Measurements from ENCODE around the gene IWS1. TPM values are rescaled to one million over a fixed set of nuclear protein-coding genes. Genes with fewer than 3 reads are reported as not detected.
A peak's percentile ranks its signal among the peaks of the same experiment; 100 is the strongest.
"Not testable (repeated sequence)": the region's sequence is repeated elsewhere in the genome, so short reads cannot be mapped to it uniquely, and the experiment has no call there.

IWS1 gene
- total and polyA plus RNA-seq, 12 donors, result 37.4 to 64.8 (median 46.4) TPM

GRCh38 chr2:127527001-127527804, 914 bp upstream of the IWS1 start:
- intact Hi-C loops (cut with DNase I), result loop anchor here in 5 of 10 donors (2.0 to 10.0 kb wide), 5 partner anchors 40 to 178 kb away; partner anchors contain the start of genes SFT2D3 (in 5 of the 5) and GPR17 (in 1 of the 5)
- peak overlapping the region; percentile 13 to 96 (median 87) for H3K4me3 ChIP-seq
- H3K36me3 ChIP-seq, result peaks cover 0 to 19% (median 7%) of the 10 kb centered on the region in 9 donors
- no peaks in the 10 kb centered on the region for H3K27me3 ChIP-seq
- H3K9me3 ChIP-seq, result peaks cover 0 to 8% (median 0%) of the 10 kb centered on the region in 11 donors
- DNase-seq (no peak), ATAC-seq (peak in 2 of 8 donors; percentile 9 to 28)
- H3K27ac ChIP-seq, result peak overlapping the region; percentile 41 to 98 (median 94)
- 22 to 23% methylated on average over 13 of the region's 13 CpGs for WGBS, 2 donors
- TF ChIP-seq, protein P1, sequence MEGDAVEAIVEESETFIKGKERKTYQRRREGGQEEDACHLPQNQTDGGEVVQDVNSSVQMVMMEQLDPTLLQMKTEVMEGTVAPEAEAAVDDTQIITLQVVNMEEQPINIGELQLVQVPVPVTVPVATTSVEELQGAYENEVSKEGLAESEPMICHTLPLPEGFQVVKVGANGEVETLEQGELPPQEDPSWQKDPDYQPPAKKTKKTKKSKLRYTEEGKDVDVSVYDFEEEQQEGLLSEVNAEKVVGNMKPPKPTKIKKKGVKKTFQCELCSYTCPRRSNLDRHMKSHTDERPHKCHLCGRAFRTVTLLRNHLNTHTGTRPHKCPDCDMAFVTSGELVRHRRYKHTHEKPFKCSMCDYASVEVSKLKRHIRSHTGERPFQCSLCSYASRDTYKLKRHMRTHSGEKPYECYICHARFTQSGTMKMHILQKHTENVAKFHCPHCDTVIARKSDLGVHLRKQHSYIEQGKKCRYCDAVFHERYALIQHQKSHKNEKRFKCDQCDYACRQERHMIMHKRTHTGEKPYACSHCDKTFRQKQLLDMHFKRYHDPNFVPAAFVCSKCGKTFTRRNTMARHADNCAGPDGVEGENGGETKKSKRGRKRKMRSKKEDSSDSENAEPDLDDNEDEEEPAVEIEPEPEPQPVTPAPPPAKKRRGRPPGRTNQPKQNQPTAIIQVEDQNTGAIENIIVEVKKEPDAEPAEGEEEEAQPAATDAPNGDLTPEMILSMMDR (IDR thresholded peaks at IDR 0.05), result no peak
- H3K4me1 ChIP-seq, result peaks cover 0 to 33% (median 23%) of the 10 kb centered on the region in 9 donors

GRCh38 chr2:127525691-127526131, 578 bp downstream of the IWS1 start:
- DNase-seq (no peak), ATAC-seq (peak in 4 of 8 donors; percentile 4 to 14 (median 12))
- peak overlapping the region; percentile 65 to 100 (median 89) for H3K4me3 ChIP-seq
- H3K9me3 ChIP-seq, result peaks cover 0 to 8% (median 0%) of the 10 kb centered on the region in 11 donors
- peaks cover 0 to 33% (median 23%) of the 10 kb centered on the region in 9 donors for H3K4me1 ChIP-seq
- TF ChIP-seq, protein P1 (IDR thresholded peaks at IDR 0.05), result no peak
- intact Hi-C loops (cut with DNase I), result loop anchor here in 5 of 10 donors (2.0 to 10.0 kb wide), 5 partner anchors 42 to 179 kb away; partner anchors contain the start of genes SFT2D3 (in 5 of the 5) and GPR17 (in 1 of the 5)
- H3K27me3 ChIP-seq, result no peaks in the 10 kb centered on the region
- H3K36me3 ChIP-seq, result peaks cover 0 to 34% (median 11%) of the 10 kb centered on the region in 9 donors
- WGBS, 2 donors, result 0 to 1% methylated on average over 19 of the region's 19 CpGs
- peak overlapping the region; percentile 41 to 98 (median 94) for H3K27ac ChIP-seq

DNA sequence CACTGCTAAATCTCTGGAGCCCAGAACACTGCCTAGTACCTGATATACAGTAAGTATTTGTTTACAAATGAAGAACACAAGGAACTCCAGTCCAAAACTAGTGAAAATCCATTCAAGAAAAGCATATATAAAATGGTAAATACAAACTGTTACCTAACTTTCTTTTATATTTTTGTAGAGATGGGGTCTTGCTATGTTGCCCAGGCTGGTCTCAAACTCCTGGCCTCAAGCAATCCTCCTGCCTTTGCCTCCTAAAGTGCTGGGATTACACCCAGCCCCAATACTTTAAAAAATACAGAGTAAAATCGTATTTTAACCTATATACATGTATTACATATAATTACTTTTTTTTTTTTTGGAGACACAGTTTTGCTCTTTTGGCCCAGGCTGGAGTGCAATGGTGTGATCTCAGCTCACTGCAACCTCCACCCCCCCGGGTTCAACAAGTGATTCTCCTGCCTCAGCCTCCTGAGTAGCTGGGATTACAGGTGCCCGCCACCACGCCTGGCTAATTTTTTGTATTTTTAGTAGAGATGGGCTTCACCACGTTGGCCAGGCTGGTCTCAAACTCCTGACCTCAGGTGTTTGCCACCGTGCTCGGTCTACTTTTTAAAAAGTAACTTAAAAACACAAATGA, 2.0 kb downstream of the IWS1 start:
- not testable (repeated sequence) for H3K27ac ChIP-seq, ATAC-seq, H3K4me3 ChIP-seq, DNase-seq, H3K9me3 ChIP-seq, H3K27me3 ChIP-seq
- WGBS, 2 donors, result 94 to 96% methylated on average over 7 of the region's 7 CpGs
- Histone ChIP-seq H3K4me1 (peaks cover 0 to 33% (median 23%) of the 10 kb centered on the region in 9 donors), H3K36me3 (peaks cover 0 to 48% (median 11%) of the 10 kb centered on the region in 9 donors)
- intact Hi-C loops (cut with DNase I), result loop anchor here in 3 of 10 donors (10.0 kb wide), 2 partner anchors 120 to 180 kb away; partner anchors contain the start of genes SFT2D3 (in 2 of the 3) and GPR17 (in 1 of the 3)

DNA sequence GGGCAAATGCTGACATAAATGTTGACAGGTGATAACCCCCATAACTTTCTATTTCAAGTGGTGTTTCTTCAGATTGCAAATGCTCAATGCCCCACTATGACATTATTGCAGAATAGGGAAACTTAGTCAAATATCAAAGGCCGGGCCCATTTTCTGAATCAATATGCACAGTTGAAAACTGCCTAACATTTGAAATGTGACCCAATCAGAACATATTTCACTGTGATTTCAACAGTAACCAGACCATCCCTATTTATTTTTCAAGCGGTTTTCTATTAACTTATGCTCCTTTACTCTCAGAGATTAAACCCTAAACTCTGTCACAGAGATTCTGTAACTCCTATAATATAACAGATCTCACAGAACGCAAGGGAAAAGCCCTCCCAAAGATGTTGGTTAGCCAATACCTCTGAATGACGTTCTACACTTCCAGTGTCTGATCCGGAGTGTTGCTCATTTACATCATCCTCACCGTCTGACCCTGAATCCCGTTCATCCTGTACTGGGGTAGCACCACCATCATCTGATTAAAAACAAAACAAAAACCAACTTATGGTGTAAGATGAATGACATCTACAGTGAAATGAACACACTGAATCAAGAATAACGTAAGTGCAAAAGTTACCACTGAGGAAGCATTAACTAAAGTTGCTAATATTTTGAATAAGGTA, 2.9 kb downstream of the IWS1 start:
- TF ChIP-seq, protein P1 (IDR thresholded peaks at IDR 0.05), result no peak
- WGBS, 2 donors, result 78% methylated on average over 8 of the region's 8 CpGs
- intact Hi-C loops (cut with DNase I), result loop anchor here in 3 of 10 donors (10.0 kb wide), 2 partner anchors 121 to 181 kb away; partner anchors contain the start of genes SFT2D3 (in 2 of the 3) and GPR17 (in 1 of the 3)
- Histone ChIP-seq H3K36me3 (peaks cover 0 to 55% (median 11%) of the 10 kb centered on the region in 9 donors), H3K27ac (no peak overlapping the region), H3K4me3 (no peak overlapping the region), H3K9me3 (no peaks in the 10 kb centered on the region), H3K4me1 (peaks cover 0 to 33% (median 23%) of the 10 kb centered on the region in 9 donors), H3K27me3 (no peaks in the 10 kb centered on the region)
- ATAC-seq (no peak), DNase-seq (no peak)

Data from heart right ventricle (tissue), 16 donors.